GM23338 (cell line): ENCODE data around the gene FBXO31. TPM values are rescaled to one million over a fixed set of nuclear protein-coding genes. Genes with fewer than 3 reads are reported as not detected.

Experiments used
- EZH2 ChIP-seq: fragments of 200-600 bp; sonication (generic); IDR thresholded peaks from one replicate; pipeline ENCODE4 v1.8.0; 2017; ENCODE audit warnings: antibody characterized with exemption, mild to moderate bottlenecking, low read depth; ENCODE audit not compliant: unreplicated experiment
- POLR2AphosphoS5 ChIP-seq: IDR thresholded peaks from 2 replicates; pipeline ENCODE4 v1.6.1; 2016; ENCODE audit warnings: antibody characterized with exemption, low read depth
- REST ChIP-seq: IDR thresholded peaks from one replicate; pipeline ENCODE4 v1.6.1; 2018; ENCODE audit warnings: antibody characterized with exemption; ENCODE audit not compliant: unreplicated experiment
- STAT1 ChIP-seq: IDR thresholded peaks from one replicate; pipeline ENCODE4 v1.6.1; 2016; ENCODE audit warnings: antibody characterized with exemption; ENCODE audit not compliant: unreplicated experiment
- ZNF331 ChIP-seq: fragments of 250-450 bp; sonication (Bioruptor Pico); IDR thresholded peaks from 2 replicates; pipeline ENCODE4 v1.5.0; 2020; ENCODE audit warnings: low read depth, mild to moderate bottlenecking, moderate library complexity
- ZNF462 ChIP-seq: fragments of 250-450 bp; sonication (Bioruptor Pico); IDR thresholded peaks from 2 replicates; pipeline ENCODE4 v1.5.0; 2020; ENCODE audit warnings: mild to moderate bottlenecking, moderate library complexity
- polyA plus RNA-seq: library from polyadenylated mRNA; unstranded; fragments of >200 nt; fragmentation: Nextera tagmentation; extraction: Ambion mirVana; gene quantifications from 2 replicates; pipeline ENCODE4 v1.2.1, GENCODE V29; 2016
- total RNA-seq: library from RNA; depleted of rRNA; stranded (reverse); fragments of >200 nt; shearing (Covaris generic); gene quantifications from 2 replicates; pipeline ENCODE4 v1.2.3, GENCODE V29; 2014

FBXO31 gene
- total and polyA plus RNA-seq, 2 experiments from 2014 or later = 7.0 to 23.8 TPM

- TF ChIP-seq ZNF462 (CRISPR knock-in tag) (no peak), EZH2 (no peak), STAT1 (no peak), POLR2AphosphoS5 (no peak), REST (no peak), ZNF331 (no peak)
These were observed 48.6 kb downstream of the FBXO31 start (continued) for GRCh38 chr16:87334651-87335624.
